ENCODE data around the gene LRRC56. TPM values are rescaled to one million over a fixed set of nuclear protein-coding genes. Genes with fewer than 3 reads are reported as not detected.

Gene LRRC56
- total and polyA plus RNA-seq, 2 of the 13 experiments (the other 11 are each of a cell fraction or from before 2014, with no cell fraction given): 0.11 to 0.29 TPM

- TF ChIP-seq ZBTB33 (CRISPR knock-in tag; IDR thresholded peaks at IDR 0.05) (peak; percentile 11; the same call in 1 of the 2 replicates), HMGXB4 (CRISPR knock-in tag; IDR thresholded peaks at IDR 0.05; ENCODE audit: borderline replicate concordance in 1 of 2, low read depth in 1 of 2) (peak in 1 of 2 experiments; percentile 43; a peak in 1 of 4 replicates), ZNF138 (CRISPR knock-in tag; IDR thresholded peaks at IDR 0.05; ENCODE audit: low read depth) (no peak), HES4 (CRISPR knock-in tag; IDR thresholded peaks at IDR 0.05; ENCODE audit: borderline replicate concordance) (0 out of 2 replicates have a peak, but pooled peaks have one; percentile 27), CHD2 (IDR thresholded peaks at IDR 0.05; ENCODE audit: low read depth, low read length) (no peak), RELA (CRISPR knock-in tag; IDR thresholded peaks at IDR 0.05) (no peak), SMARCE1 (IDR thresholded peaks at IDR 0.05; ENCODE audit: borderline replicate concordance) (no peak), TBP (CRISPR knock-in tag; IDR thresholded peaks at IDR 0.05) (no peak), DR1 (CRISPR knock-in tag; IDR thresholded peaks at IDR 0.05) (no peak), ZNF274 (CRISPR knock-in tag; IDR thresholded peaks at IDR 0.05) (0 out of 2 replicates have a peak, but pooled peaks have one; percentile 11), KDM2A (CRISPR knock-in tag; IDR thresholded peaks at IDR 0.05; ENCODE audit: borderline replicate concordance, low read depth) (peak; percentile 78; the same call in 1 of the 2 replicates), KDM5B (CRISPR knock-in tag; IDR thresholded peaks at IDR 0.05; ENCODE audit: borderline replicate concordance) (0 out of 2 replicates have a peak, but pooled peaks have one; percentile 43), KAT7 (CRISPR knock-in tag; IDR thresholded peaks at IDR 0.05; ENCODE audit: borderline replicate concordance) (0 out of 2 replicates have a peak, but pooled peaks have one; percentile 41), ZNF207 (IDR thresholded peaks at IDR 0.05; ENCODE audit: borderline replicate concordance) (no peak)
- TF ChIP-seq, protein P1, sequence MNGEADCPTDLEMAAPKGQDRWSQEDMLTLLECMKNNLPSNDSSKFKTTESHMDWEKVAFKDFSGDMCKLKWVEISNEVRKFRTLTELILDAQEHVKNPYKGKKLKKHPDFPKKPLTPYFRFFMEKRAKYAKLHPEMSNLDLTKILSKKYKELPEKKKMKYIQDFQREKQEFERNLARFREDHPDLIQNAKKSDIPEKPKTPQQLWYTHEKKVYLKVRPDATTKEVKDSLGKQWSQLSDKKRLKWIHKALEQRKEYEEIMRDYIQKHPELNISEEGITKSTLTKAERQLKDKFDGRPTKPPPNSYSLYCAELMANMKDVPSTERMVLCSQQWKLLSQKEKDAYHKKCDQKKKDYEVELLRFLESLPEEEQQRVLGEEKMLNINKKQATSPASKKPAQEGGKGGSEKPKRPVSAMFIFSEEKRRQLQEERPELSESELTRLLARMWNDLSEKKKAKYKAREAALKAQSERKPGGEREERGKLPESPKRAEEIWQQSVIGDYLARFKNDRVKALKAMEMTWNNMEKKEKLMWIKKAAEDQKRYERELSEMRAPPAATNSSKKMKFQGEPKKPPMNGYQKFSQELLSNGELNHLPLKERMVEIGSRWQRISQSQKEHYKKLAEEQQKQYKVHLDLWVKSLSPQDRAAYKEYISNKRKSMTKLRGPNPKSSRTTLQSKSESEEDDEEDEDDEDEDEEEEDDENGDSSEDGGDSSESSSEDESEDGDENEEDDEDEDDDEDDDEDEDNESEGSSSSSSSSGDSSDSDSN (CRISPR knock-in tag; IDR thresholded peaks at IDR 0.05): peak; percentile 39; the same call in 1 of the 2 replicates
- TF ChIP-seq, protein P2, sequence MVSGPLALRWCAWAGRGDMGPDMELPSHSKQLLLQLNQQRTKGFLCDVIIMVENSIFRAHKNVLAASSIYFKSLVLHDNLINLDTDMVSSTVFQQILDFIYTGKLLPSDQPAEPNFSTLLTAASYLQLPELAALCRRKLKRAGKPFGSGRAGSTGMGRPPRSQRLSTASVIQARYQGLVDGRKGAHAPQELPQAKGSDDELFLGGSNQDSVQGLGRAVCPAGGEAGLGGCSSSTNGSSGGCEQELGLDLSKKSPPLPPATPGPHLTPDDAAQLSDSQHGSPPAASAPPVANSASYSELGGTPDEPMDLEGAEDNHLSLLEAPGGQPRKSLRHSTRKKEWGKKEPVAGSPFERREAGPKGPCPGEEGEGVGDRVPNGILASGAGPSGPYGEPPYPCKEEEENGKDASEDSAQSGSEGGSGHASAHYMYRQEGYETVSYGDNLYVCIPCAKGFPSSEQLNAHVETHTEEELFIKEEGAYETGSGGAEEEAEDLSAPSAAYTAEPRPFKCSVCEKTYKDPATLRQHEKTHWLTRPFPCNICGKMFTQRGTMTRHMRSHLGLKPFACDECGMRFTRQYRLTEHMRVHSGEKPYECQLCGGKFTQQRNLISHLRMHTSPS (CRISPR knock-in tag; IDR thresholded peaks at IDR 0.05; ENCODE audit: low read depth): peak; percentile 69
- TF ChIP-seq, protein P3, sequence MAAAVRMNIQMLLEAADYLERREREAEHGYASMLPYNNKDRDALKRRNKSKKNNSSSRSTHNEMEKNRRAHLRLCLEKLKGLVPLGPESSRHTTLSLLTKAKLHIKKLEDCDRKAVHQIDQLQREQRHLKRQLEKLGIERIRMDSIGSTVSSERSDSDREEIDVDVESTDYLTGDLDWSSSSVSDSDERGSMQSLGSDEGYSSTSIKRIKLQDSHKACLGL (CRISPR knock-in tag; IDR thresholded peaks at IDR 0.05): 0 out of 2 replicates have a peak, but pooled peaks have one; percentile 17
- TF ChIP-seq, protein P4, sequence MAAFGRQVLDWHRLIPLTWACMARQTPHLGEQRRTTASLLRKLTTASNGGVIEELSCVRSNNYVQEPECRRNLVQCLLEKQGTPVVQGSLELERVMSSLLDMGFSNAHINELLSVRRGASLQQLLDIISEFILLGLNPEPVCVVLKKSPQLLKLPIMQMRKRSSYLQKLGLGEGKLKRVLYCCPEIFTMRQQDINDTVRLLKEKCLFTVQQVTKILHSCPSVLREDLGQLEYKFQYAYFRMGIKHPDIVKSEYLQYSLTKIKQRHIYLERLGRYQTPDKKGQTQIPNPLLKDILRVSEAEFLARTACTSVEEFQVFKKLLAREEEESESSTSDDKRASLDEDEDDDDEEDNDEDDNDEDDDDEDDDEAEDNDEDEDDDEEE (CRISPR knock-in tag; IDR thresholded peaks at IDR 0.05): no peak
These were observed 2.7 kb upstream of the LRRC56 start (continued) for GRCh38 chr11:534396-535209.
